ENCODE data around the gene CNTNAP2.

- TF ChIP-seq RAD21 (IDR thresholded peaks at IDR 0.05), result no peak
- no peak for TF ChIP-seq ATF3 (IDR thresholded peaks at IDR 0.05)
- TF ChIP-seq CTCF (IDR thresholded peaks at IDR 0.05; ENCODE audit: low read depth, low read length, missing input control), result no peak
- TF ChIP-seq HNF4A (conservative IDR thresholded peaks at IDR 0.05), result no peak
- TF ChIP-seq YY1 (IDR thresholded peaks at IDR 0.05), result no peak
- no peak for TF ChIP-seq EGR1 (IDR thresholded peaks at IDR 0.05; ENCODE audit: low read depth in 2 of 2)
- no peak for TF ChIP-seq RXRA (IDR thresholded peaks at IDR 0.05)
- no peak for TF ChIP-seq TAF1 (conservative IDR thresholded peaks at IDR 0.05)
- TF ChIP-seq SP1 (IDR thresholded peaks at IDR 0.05), result no peak
- no peak for TF ChIP-seq GABPA (IDR thresholded peaks at IDR 0.05 in 1 of 2, conservative IDR thresholded peaks at IDR 0.05 in 1 of 2)
- no peak for TF ChIP-seq MAX (IDR thresholded peaks at IDR 0.05)
- TF ChIP-seq JUND (IDR thresholded peaks at IDR 0.05), result no peak
- TF ChIP-seq REST (IDR thresholded peaks at IDR 0.05), result no peak
These were observed 535.6 kb downstream of the CNTNAP2 start for GRCh38 chr7:146652176-146652575.
